Right lobe of liver (tissue), 6 donors: Measurements from ENCODE around the gene MTERF2. TPM values are rescaled to one million over a fixed set of nuclear protein-coding genes. Genes with fewer than 3 reads are reported as not detected.
"Not testable (repeated sequence)": the region's sequence is repeated elsewhere in the genome, so short reads cannot be mapped to it uniquely, and the experiment has no call there.

Source experiments
- ATAC-seq, 4 donors: fragments of 200-7000 bp; cut with Tn5 transposase; one replicate each; pipeline ENCODE4 v1.9.1; 2020; ENCODE audit warnings: mild to moderate bottlenecking in 4 of 4, moderate library complexity in 4 of 4
- DNase-seq, 3 donors: peaks; one replicate each; pipeline ENCODE4 v3.0.0-alpha.2; 2020
- H3K27ac ChIP-seq, 3 donors: fragments of 200-600 bp; one replicate each; pipeline ENCODE4 v1.8.0; 2022
- H3K27me3 ChIP-seq, 2 donors: fragments of 200-600 bp; one replicate each; pipeline ENCODE4 v1.8.0; 2022
- H3K36me3 ChIP-seq, 4 donors: fragments of 200-600 bp; sonication (generic) in 1 of 4; one replicate each; pipeline versions ENCODE4 v1.5.1 to v1.8.0; 2017 to 2022; ENCODE audit warnings: control low read depth in 1 of 4
- H3K4me1 ChIP-seq, 4 donors: fragments of 200-600 bp; sonication (generic) in 1 of 4; one replicate each; pipeline versions ENCODE4 v1.5.1 to v1.8.0; 2017 to 2022; ENCODE audit warnings: control low read depth in 1 of 4
- H3K4me3 ChIP-seq, 3 donors: fragments of 200-600 bp; one replicate each; pipeline ENCODE4 v1.8.0; 2022
- H3K9me3 ChIP-seq, 4 donors: fragments of 200-600 bp; sonication (generic) in 1 of 4; one replicate each; pipeline versions ENCODE4 v1.5.1 to v1.8.0; 2017 to 2022; ENCODE audit warnings: control low read depth in 1 of 4
- POLR2A ChIP-seq: fragments of 450-650 bp; IDR thresholded peaks from one replicate; pipeline ENCODE4 v1.6.1; 2017; ENCODE audit warnings: antibody characterized with exemption, mild to moderate bottlenecking
- WGBS: methylation state at CpG from one replicate; pipeline ENCODE4 v1.1.6; 2018; ENCODE audit warnings: low coverage, low lambda C conversion rate; ENCODE audit not compliant: insufficient coverage; ENCODE audit errors: missing lambda C conversion rate; 5-methylcytosine and 5-hydroxymethylcytosine counted together
- intact Hi-C, 2 donors: fragments of 100-400 bp; cut with DNase I; formaldehyde crosslinking; loops; one replicate each; pipeline versions ENCODE4 v1.11.2 to v1.14.1; 2022
- total RNA-seq, 6 experiments: library from RNA; depleted of rRNA in 2 of 6; stranded (reverse); fragments of >200 nt in 2 of 6; fragmentation: NEBNext Ultra II Directional in 3 of 6; extraction: Animal tissue kit (Norgen Biotek cat#: 25700) in 3 of 6; gene quantifications; one replicate each; pipeline versions ENCODE4 v1.1.0 to v1.2.4, GENCODE V29; 2016 to 2023
- TF ChIP-seq, protein P1 (sequence below), 4 donors: fragments of 200-600 bp in 3 of 4; fragments of 450-650 bp in 1 of 4; IDR thresholded peaks; one replicate each; pipeline versions ENCODE4 v1.5.1 to v1.8.0; 2016 to 2022; ENCODE audit warnings: antibody characterized with exemption in 4 of 4, mild to moderate bottlenecking in 2 of 4
- donor health status: DM: no; HTN: yes; CAD: no.
- donor health status: DM: no; HTN: no; CAD: no.
- donor health status: DM: no; HTN: no; CAD: no.
- donor health status: DM: no; HTN: yes; CAD: no.
- donor health status: DM: no; HTN: yes; CAD: no.

Gene MTERF2
- total RNA-seq, 6 experiments from 2014 or later = 7.2 to 14.4 (median 12.0) TPM

DNA sequence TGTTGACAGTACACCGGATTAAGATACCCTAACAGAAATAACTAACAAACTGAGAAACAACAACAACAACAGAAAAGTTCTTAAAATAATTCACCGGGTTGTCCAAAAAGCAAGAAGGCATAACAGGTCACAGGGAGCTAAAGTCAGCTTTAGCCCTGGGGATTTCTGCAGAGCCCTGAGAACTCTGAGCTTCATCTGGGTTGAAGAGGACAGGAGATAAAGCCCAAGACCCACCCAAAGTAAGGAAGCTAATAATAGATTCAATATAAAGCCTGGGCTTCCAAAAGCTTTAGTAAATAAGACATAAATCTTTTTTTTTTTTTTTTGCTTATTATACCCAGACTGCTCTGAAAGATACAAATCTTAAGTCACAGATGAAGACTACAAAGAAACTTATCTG, 44.1 kb upstream of the MTERF2 start:
- Histone ChIP-seq H3K9me3 (no peaks in the 10 kb centered on the region), H3K27ac (no peak overlapping the region), H3K4me1 (peaks cover 0 to 23% (median 12%) of the 10 kb centered on the region in 4 donors), H3K27me3 (no peaks in the 10 kb centered on the region), H3K36me3 (no peaks in the 10 kb centered on the region), H3K4me3 (no peak overlapping the region)
- TF ChIP-seq POLR2A = no peak
- TF ChIP-seq, protein P1, sequence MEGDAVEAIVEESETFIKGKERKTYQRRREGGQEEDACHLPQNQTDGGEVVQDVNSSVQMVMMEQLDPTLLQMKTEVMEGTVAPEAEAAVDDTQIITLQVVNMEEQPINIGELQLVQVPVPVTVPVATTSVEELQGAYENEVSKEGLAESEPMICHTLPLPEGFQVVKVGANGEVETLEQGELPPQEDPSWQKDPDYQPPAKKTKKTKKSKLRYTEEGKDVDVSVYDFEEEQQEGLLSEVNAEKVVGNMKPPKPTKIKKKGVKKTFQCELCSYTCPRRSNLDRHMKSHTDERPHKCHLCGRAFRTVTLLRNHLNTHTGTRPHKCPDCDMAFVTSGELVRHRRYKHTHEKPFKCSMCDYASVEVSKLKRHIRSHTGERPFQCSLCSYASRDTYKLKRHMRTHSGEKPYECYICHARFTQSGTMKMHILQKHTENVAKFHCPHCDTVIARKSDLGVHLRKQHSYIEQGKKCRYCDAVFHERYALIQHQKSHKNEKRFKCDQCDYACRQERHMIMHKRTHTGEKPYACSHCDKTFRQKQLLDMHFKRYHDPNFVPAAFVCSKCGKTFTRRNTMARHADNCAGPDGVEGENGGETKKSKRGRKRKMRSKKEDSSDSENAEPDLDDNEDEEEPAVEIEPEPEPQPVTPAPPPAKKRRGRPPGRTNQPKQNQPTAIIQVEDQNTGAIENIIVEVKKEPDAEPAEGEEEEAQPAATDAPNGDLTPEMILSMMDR (IDR thresholded peaks at IDR 0.05) = no peak
- no peak for DNase-seq
- ATAC-seq = no peak
- WGBS = 36% methylated on average over 2 of the region's 2 CpGs
- intact Hi-C loops = no loop called here

DNA sequence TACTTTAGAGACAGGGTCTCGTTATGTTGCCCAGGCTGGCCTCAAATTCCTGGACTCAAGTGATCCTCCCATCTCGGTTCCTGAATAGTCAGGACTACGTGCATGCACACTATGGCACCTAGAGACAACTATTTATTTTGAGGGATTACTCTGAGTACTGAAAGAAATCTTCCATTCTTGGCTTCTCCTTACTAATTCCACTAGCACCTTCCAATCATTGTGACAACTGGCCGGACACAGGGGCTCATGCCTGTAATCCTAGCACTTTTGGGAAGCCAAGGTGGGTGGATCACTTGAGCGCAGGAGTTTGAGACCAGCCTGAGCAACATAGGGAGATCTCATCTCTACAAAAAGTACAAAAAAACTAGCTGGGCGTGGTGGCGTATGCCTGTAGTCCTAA, 42.1 kb upstream of the MTERF2 start:
- WGBS = 75% methylated on average over 6 of the region's 7 CpGs
- no peaks in the 10 kb centered on the region for H3K36me3 ChIP-seq
- H3K27ac ChIP-seq = no peak overlapping the region
- no peaks in the 10 kb centered on the region for H3K27me3 ChIP-seq
- TF ChIP-seq POLR2A = no peak
- TF ChIP-seq, protein P1 (IDR thresholded peaks at IDR 0.05) = no peak
- peaks cover 0 to 23% (median 12%) of the 10 kb centered on the region in 4 donors for H3K4me1 ChIP-seq
- ATAC-seq (no peak), DNase-seq (no peak)
- H3K9me3 ChIP-seq = no peaks in the 10 kb centered on the region
- no peak overlapping the region for H3K4me3 ChIP-seq
- intact Hi-C loops = no loop called here

DNA sequence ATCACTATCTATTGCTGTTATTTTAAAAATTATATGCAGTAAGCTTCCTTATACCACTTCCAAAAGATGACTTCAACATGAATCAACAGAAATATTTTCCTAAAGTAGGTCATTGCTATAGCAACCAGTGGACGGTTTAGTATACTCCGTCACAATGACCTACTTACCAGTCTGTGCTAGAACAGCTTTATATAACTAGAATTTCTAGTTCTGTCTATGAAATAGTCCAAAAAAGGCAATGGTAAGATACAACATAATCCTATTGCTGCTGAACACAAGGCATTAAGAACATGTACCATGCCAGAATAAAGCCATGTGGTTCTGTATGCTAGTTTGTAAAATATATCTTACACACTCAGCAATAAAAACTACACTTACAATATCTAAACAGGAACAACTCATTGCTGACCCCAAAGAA, 40.7 kb upstream of the MTERF2 start:
- Histone ChIP-seq H3K27ac (peak overlapping the region; percentile 84 to 88 (median 87)), H3K4me3 (no peak overlapping the region), H3K36me3 (no peaks in the 10 kb centered on the region), H3K9me3 (no peaks in the 10 kb centered on the region), H3K27me3 (no peaks in the 10 kb centered on the region), H3K4me1 (peaks cover 0 to 23% (median 12%) of the 10 kb centered on the region in 4 donors)
- ATAC-seq (peak; percentile 90 to 96 (median 92)), DNase-seq (no peak)
- TF ChIP-seq, protein P1 (IDR thresholded peaks at IDR 0.05) = no peak
- peak; percentile 15 for TF ChIP-seq POLR2A
- 11% methylated on average over 2 of the region's 2 CpGs for WGBS
- intact Hi-C loops = no loop called here

DNA sequence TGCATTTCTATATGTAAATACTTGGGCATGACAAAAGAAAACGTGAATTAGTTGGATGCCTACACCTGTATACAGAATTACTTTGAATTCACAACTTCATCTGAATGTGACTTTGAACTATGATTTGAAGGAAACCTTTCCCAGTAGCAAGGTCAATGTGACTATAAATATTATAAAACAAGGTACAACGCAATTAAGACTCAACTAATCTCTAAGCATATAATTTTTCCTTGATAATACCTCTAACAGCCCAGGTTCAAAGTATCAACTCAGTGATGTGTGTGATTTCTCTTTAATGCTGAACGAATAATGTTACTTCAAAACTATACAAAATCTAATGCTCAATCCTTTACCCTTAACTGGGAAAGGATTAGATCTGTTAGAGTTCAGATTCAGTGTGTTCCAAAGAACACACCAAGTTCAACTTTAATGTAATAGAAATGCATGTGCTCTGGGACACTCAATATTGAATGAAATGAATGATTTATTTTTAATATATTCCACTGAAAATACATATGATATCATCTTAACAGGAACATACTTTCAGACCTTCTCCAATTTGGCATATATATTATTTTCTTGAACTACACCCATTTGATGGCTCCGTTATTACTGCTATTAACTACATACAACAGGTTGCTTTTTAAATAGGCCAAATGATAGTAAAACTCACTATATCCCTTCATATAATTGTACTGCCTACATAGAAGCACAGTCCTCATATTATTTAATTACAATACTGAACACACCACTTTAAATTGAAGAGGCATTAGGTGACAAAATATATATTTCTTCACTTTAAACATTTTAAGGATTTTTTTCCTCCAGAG, 40.1 kb upstream of the MTERF2 start:
- Histone ChIP-seq H3K27ac (peak overlapping the region; percentile 84 to 88 (median 87)), H3K36me3 (no peaks in the 10 kb centered on the region), H3K4me1 (peaks cover 0 to 23% (median 12%) of the 10 kb centered on the region in 4 donors), H3K9me3 (no peaks in the 10 kb centered on the region), H3K4me3 (no peak overlapping the region), H3K27me3 (no peaks in the 10 kb centered on the region)
- WGBS = 39% methylated on average over 4 of the region's 4 CpGs
- intact Hi-C loops = no loop called here
- DNase-seq = no peak
- peak; percentile 16 to 47 (median 37) for ATAC-seq
- no peak for TF ChIP-seq POLR2A
- TF ChIP-seq, protein P1 (IDR thresholded peaks at IDR 0.05) = no peak

DNA sequence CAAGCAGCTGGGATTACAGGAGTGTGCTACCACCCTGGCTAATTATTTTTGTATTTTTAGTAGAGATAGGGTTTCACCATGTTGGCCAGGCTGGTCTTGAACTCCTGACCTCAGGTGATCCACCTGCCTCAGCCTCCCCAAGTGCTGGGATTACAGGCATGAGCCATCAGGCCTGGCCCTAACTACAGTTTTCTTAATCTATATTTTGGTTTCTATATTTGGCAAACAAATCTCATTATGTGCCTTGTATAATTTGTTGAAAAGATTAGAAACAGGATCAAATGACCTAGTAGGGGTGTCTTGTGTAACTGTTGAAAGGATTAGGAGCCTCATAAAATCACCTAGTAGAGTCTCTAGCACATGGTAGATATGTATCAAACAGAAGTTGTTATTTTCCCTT, 39.4 kb upstream of the MTERF2 start:
- ATAC-seq, H3K9me3 ChIP-seq, H3K4me3 ChIP-seq, intact Hi-C loops, H3K36me3 ChIP-seq, DNase-seq, H3K27me3 ChIP-seq: not testable (repeated sequence)
- Histone ChIP-seq H3K4me1 (peaks cover 0 to 23% (median 12%) of the 10 kb centered on the region in 4 donors), H3K27ac (peak overlapping the region; percentile 84 to 88 (median 87))
